Gastroesophageal sphincter (tissue), 4 donors: ENCODE results near the gene MRPL43. TPM values are rescaled to one million over a fixed set of nuclear protein-coding genes. Genes with fewer than 3 reads are reported as not detected.

Experiments
- ATAC-seq: fragments of 150-250 bp; one replicate; pipeline ENCODE4 v1.9.1; 2016; ENCODE audit warnings: mild to moderate bottlenecking, moderate library complexity
- H3K27ac ChIP-seq, 4 donors: fragments of 200-600 bp; sonication (generic) in 3 of 4; 1 replicate in 3 of 4; 2 replicates in 1 of 4; pipeline ENCODE4 v1.5.1; 2016 to 2019
- H3K27me3 ChIP-seq: fragments of 200-600 bp; sonication (generic); one replicate; pipeline ENCODE4 v1.5.1; 2019
- H3K36me3 ChIP-seq, 2 donors: fragments of 200-600 bp; sonication (generic); one replicate each; pipeline ENCODE4 v1.5.1; 2019; ENCODE audit warnings: control low read depth in 1 of 2
- H3K4me1 ChIP-seq, 3 donors: fragments of 200-600 bp; sonication (generic); 1 replicate in 2 of 3; 2 replicates in 1 of 3; pipeline ENCODE4 v1.5.1; 2016 to 2019; ENCODE audit warnings: control low read depth in 2 of 3
- H3K4me3 ChIP-seq, 2 donors: fragments of 200-600 bp; sonication (generic); one replicate each; pipeline ENCODE4 v1.5.1; 2019; ENCODE audit warnings: mild to moderate bottlenecking in 1 of 2, moderate library complexity in 1 of 2
- H3K9me3 ChIP-seq, 3 donors: fragments of 200-600 bp; sonication (generic); one replicate each; pipeline ENCODE4 v1.5.1; 2017 to 2019; ENCODE audit warnings: control low read depth in 2 of 3
- CTCF ChIP-seq, 4 experiments: fragments of 200-600 bp in 2 of 4; fragments of 450-650 bp in 2 of 4; sonication (generic) in 1 of 4; IDR thresholded peaks; one replicate each; pipeline ENCODE4 v1.5.1; 2017 to 2019; ENCODE audit warnings: antibody characterized with exemption in 4 of 4, mild to moderate bottlenecking in 2 of 4, moderate library complexity in 2 of 4
- EP300 ChIP-seq: sonication (generic); formaldehyde crosslinking; IDR thresholded peaks from one replicate; pipeline ENCODE4 v1.6.1; 2017; ENCODE audit warnings: antibody characterized with exemption, mild to moderate bottlenecking
- POLR2A ChIP-seq, 2 donors: fragments of 450-650 bp; IDR thresholded peaks; one replicate each; pipeline ENCODE4 v1.6.1; 2017; ENCODE audit warnings: antibody characterized with exemption in 2 of 2, mild to moderate bottlenecking in 2 of 2, moderate library complexity in 1 of 2
- POLR2AphosphoS5 ChIP-seq: sonication (generic); formaldehyde crosslinking; IDR thresholded peaks from one replicate; pipeline ENCODE4 v1.6.1; 2017; ENCODE audit warnings: antibody characterized with exemption
- WGBS, 2 donors: methylation state at CpG; one replicate each; pipeline ENCODE4 v1.1.5; 2018; ENCODE audit warnings: low coverage in 1 of 2; 5-methylcytosine and 5-hydroxymethylcytosine counted together
- total RNA-seq, 4 donors: library from RNA; depleted of rRNA; stranded (reverse); fragments of >200 nt; gene quantifications; one replicate each; pipeline ENCODE4 v1.1.0, GENCODE V29; 2016

The MRPL43 gene
- total RNA-seq, 4 donors from 2014 or later: 58.0 to 93.8 (median 80.7) TPM

GRCh38 chr10:101007099-101007711, 19.9 kb upstream of the MRPL43 start:
- H3K27ac ChIP-seq: peak overlapping the region in 3 of 4 donors; percentile 62 to 69 (median 65)
- no peaks in the 10 kb centered on the region for H3K27me3 ChIP-seq
- H3K9me3 ChIP-seq: no peaks in the 10 kb centered on the region
- H3K36me3 ChIP-seq: peaks cover 0 to 52% of the 10 kb centered on the region in 2 donors
- no peak overlapping the region for H3K4me3 ChIP-seq
- no peak for ATAC-seq
- H3K4me1 ChIP-seq: peaks cover 0 to 78% (median 20%) of the 10 kb centered on the region in 3 donors
- 0% methylated on average over 2 of the region's 11 CpGs; no CpG with 5 or more reads in 1 of the 2 donors for WGBS, 2 donors
- TF ChIP-seq EP300 (no peak), POLR2A (IDR thresholded peaks at IDR 0.05) (no peak), POLR2AphosphoS5 (no peak)

GRCh38 chr10:101006593-101007098, 19.3 kb upstream of the MRPL43 start:
- Histone ChIP-seq H3K4me3 (no peak overlapping the region), H3K27me3 (no peaks in the 10 kb centered on the region), H3K9me3 (no peaks in the 10 kb centered on the region), H3K36me3 (peaks cover 0 to 52% of the 10 kb centered on the region in 2 donors), H3K27ac (peak overlapping the region in 3 of 4 donors; percentile 62 to 69 (median 65)), H3K4me1 (peaks cover 2 to 78% (median 26%) of the 10 kb centered on the region in 3 donors)
- no peak for TF ChIP-seq POLR2AphosphoS5
- ATAC-seq: no peak
- WGBS, 2 donors: 90% methylated on average over 4 of the region's 33 CpGs; no CpG with 5 or more reads in 1 of the 2 donors

- no peak overlapping the region for H3K4me3 ChIP-seq
- H3K27ac ChIP-seq: peak overlapping the region in 3 of 4 donors; percentile 40 to 69 (median 65)
- H3K36me3 ChIP-seq: peaks cover 0 to 52% of the 10 kb centered on the region in 2 donors
- H3K27me3 ChIP-seq: no peaks in the 10 kb centered on the region
- 70 to 92% methylated on average over 2 of the region's 4 CpGs for WGBS, 2 donors
- no peaks in the 10 kb centered on the region for H3K9me3 ChIP-seq
- no peak for ATAC-seq
- TF ChIP-seq CTCF (IDR thresholded peaks at IDR 0.05) (no peak), POLR2A (IDR thresholded peaks at IDR 0.05) (no peak), POLR2AphosphoS5 (no peak), EP300 (no peak)
- H3K4me1 ChIP-seq: peaks cover 2 to 80% (median 29%) of the 10 kb centered on the region in 3 donors
Observed at GRCh38 chr10:101005869-101006567, 18.7 kb upstream of the MRPL43 start.

- peaks cover 2 to 86% (median 34%) of the 10 kb centered on the region in 3 donors for H3K4me1 ChIP-seq
- no peak for ATAC-seq
- H3K27ac ChIP-seq: peak overlapping the region in 3 of 4 donors; percentile 17 to 69 (median 40)
Observed at GRCh38 chr10:101005361-101005760, 18.1 kb upstream of the MRPL43 start.

GRCh38 chr10:101003639-101004206, 16.4 kb upstream of the MRPL43 start:
- H3K27ac ChIP-seq: peak overlapping the region in 3 of 4 donors; percentile 96 to 99 (median 99)

More at GRCh38 chr10:101005361-101005760, 18.1 kb upstream of the MRPL43 start:
- H3K36me3 ChIP-seq: peaks cover 0 to 52% of the 10 kb centered on the region in 2 donors
- no CpG with 5 or more reads among the region's 23 CpGs for WGBS, 2 donors
- no peak overlapping the region for H3K4me3 ChIP-seq
- H3K27me3 ChIP-seq: no peaks in the 10 kb centered on the region
- no peaks in the 10 kb centered on the region for H3K9me3 ChIP-seq
- TF ChIP-seq POLR2AphosphoS5 (no peak), CTCF (IDR thresholded peaks at IDR 0.05) (no peak), POLR2A (IDR thresholded peaks at IDR 0.05) (no peak), EP300 (no peak)

More at GRCh38 chr10:101003639-101004206, 16.4 kb upstream of the MRPL43 start:
- Histone ChIP-seq H3K36me3 (peaks cover 0 to 52% of the 10 kb centered on the region in 2 donors), H3K9me3 (no peaks in the 10 kb centered on the region), H3K4me1 (peaks cover 2 to 88% (median 31%) of the 10 kb centered on the region in 3 donors), H3K4me3 (no peak overlapping the region), H3K27me3 (no peaks in the 10 kb centered on the region)
- ATAC-seq: no peak
- TF ChIP-seq CTCF (IDR thresholded peaks at IDR 0.05): no peak
- no CpG with 5 or more reads among the region's 18 CpGs for WGBS, 2 donors
